IPS-18a (cell line): ENCODE results near the gene FOXP1.
A peak's percentile ranks its signal among the peaks of the same experiment; 100 is the strongest.

Experiments used
- H3K27ac ChIP-seq: one replicate; pipeline ENCODE4 v1.5.1; 2013; ENCODE audit warnings: low read length
- H3K27me3 ChIP-seq: one replicate; pipeline ENCODE4 v1.6.1; 2013; ENCODE audit warnings: mild to moderate bottlenecking, low read length; ENCODE audit not compliant: control insufficient read depth, insufficient read depth
- H3K36me3 ChIP-seq: one replicate; pipeline ENCODE4 v1.6.1; 2013; ENCODE audit warnings: low read depth, low read length; ENCODE audit not compliant: control insufficient read depth
- H3K4me1 ChIP-seq: one replicate; pipeline ENCODE4 v1.6.1; 2013; ENCODE audit warnings: low read depth, low read length; ENCODE audit not compliant: control insufficient read depth
- H3K4me3 ChIP-seq: one replicate; pipeline ENCODE4 v1.5.1; 2013; ENCODE audit warnings: low read length
- H3K9ac ChIP-seq: one replicate; pipeline ENCODE4 v1.6.1; 2013; ENCODE audit warnings: mild to moderate bottlenecking, low read length, moderate library complexity
- H3K9me3 ChIP-seq: one replicate; pipeline ENCODE4 v1.6.1; 2013; ENCODE audit warnings: low read depth, low read length; ENCODE audit not compliant: control insufficient read depth

The FOXP1 gene

GRCh38 chr3:71056327-71056726, 527.2 kb downstream of the FOXP1 start:
- Histone ChIP-seq H3K9ac (no peak overlapping the region), H3K4me3 (no peak overlapping the region), H3K27ac (no peak overlapping the region), H3K9me3 (no peaks in the 10 kb centered on the region), H3K27me3 (no peaks in the 10 kb centered on the region), H3K4me1 (peaks cover 93% of the 10 kb centered on the region), H3K36me3 (no peaks in the 10 kb centered on the region)

GRCh38 chr3:71055257-71056001, 528.1 kb downstream of the FOXP1 start:
- Histone ChIP-seq H3K36me3 (no peaks in the 10 kb centered on the region), H3K4me1 (peaks cover 93% of the 10 kb centered on the region), H3K27me3 (no peaks in the 10 kb centered on the region), H3K9ac (no peak overlapping the region), H3K27ac (peak overlapping the region; percentile 26), H3K9me3 (no peaks in the 10 kb centered on the region), H3K4me3 (peak overlapping the region; percentile 18)

GRCh38 chr3:71054312-71054711, 529.2 kb downstream of the FOXP1 start:
- Histone ChIP-seq H3K9me3 (no peaks in the 10 kb centered on the region), H3K4me1 (peaks cover 93% of the 10 kb centered on the region), H3K36me3 (no peaks in the 10 kb centered on the region), H3K9ac (no peak overlapping the region), H3K27me3 (no peaks in the 10 kb centered on the region), H3K27ac (no peak overlapping the region), H3K4me3 (no peak overlapping the region)

- Histone ChIP-seq H3K4me1 (peaks cover 93% of the 10 kb centered on the region), H3K36me3 (no peaks in the 10 kb centered on the region), H3K4me3 (no peak overlapping the region), H3K9ac (no peak overlapping the region), H3K27ac (no peak overlapping the region), H3K9me3 (no peaks in the 10 kb centered on the region), H3K27me3 (no peaks in the 10 kb centered on the region)
These were observed 530.0 kb downstream of the FOXP1 start for GRCh38 chr3:71053495-71053894.

GRCh38 chr3:71052716-71053115, 530.8 kb downstream of the FOXP1 start:
- Histone ChIP-seq H3K4me3 (no peak overlapping the region), H3K9ac (no peak overlapping the region), H3K36me3 (no peaks in the 10 kb centered on the region), H3K4me1 (peaks cover 93% of the 10 kb centered on the region), H3K27ac (no peak overlapping the region), H3K9me3 (no peaks in the 10 kb centered on the region), H3K27me3 (no peaks in the 10 kb centered on the region)

- H3K9me3 ChIP-seq, result no peaks in the 10 kb centered on the region
- H3K4me3 ChIP-seq, result no peak overlapping the region
- no peak overlapping the region for H3K9ac ChIP-seq
- peaks cover 94% of the 10 kb centered on the region for H3K4me1 ChIP-seq
- H3K36me3 ChIP-seq, result no peaks in the 10 kb centered on the region
- no peak overlapping the region for H3K27ac ChIP-seq
- H3K27me3 ChIP-seq, result no peaks in the 10 kb centered on the region
These were observed 531.4 kb downstream of the FOXP1 start for GRCh38 chr3:71051893-71052687.

- Histone ChIP-seq H3K27ac (no peak overlapping the region), H3K27me3 (no peaks in the 10 kb centered on the region), H3K9ac (no peak overlapping the region), H3K9me3 (no peaks in the 10 kb centered on the region), H3K36me3 (no peaks in the 10 kb centered on the region), H3K4me1 (peaks cover 94% of the 10 kb centered on the region), H3K4me3 (no peak overlapping the region)
These were observed 532.3 kb downstream of the FOXP1 start for GRCh38 chr3:71051259-71051595.

GRCh38 chr3:71050538-71051258, 532.8 kb downstream of the FOXP1 start:
- H3K4me3 ChIP-seq, result peak overlapping the region; percentile 16
- H3K36me3 ChIP-seq, result no peaks in the 10 kb centered on the region
- no peaks in the 10 kb centered on the region for H3K27me3 ChIP-seq
- no peaks in the 10 kb centered on the region for H3K9me3 ChIP-seq
- H3K9ac ChIP-seq, result no peak overlapping the region
- H3K4me1 ChIP-seq, result peaks cover 94% of the 10 kb centered on the region
- no peak overlapping the region for H3K27ac ChIP-seq

GRCh38 chr3:71050166-71050537, 533.4 kb downstream of the FOXP1 start:
- Histone ChIP-seq H3K4me3 (peak overlapping the region; percentile 16), H3K27ac (no peak overlapping the region), H3K36me3 (no peaks in the 10 kb centered on the region), H3K9me3 (no peaks in the 10 kb centered on the region), H3K4me1 (peaks cover 92% of the 10 kb centered on the region), H3K9ac (no peak overlapping the region), H3K27me3 (no peaks in the 10 kb centered on the region)

GRCh38 chr3:71048948-71049347, 534.6 kb downstream of the FOXP1 start:
- peak overlapping the region; percentile 16 for H3K9ac ChIP-seq
- no peaks in the 10 kb centered on the region for H3K36me3 ChIP-seq
- H3K9me3 ChIP-seq, result no peaks in the 10 kb centered on the region
- H3K4me3 ChIP-seq, result peak overlapping the region; percentile 27
- H3K27me3 ChIP-seq, result no peaks in the 10 kb centered on the region
- H3K27ac ChIP-seq, result no peak overlapping the region
- H3K4me1 ChIP-seq, result peaks cover 80% of the 10 kb centered on the region

- Histone ChIP-seq H3K4me3 (peak overlapping the region; percentile 26), H3K9ac (peak overlapping the region; percentile 16), H3K9me3 (no peaks in the 10 kb centered on the region), H3K36me3 (no peaks in the 10 kb centered on the region), H3K4me1 (peaks cover 69% of the 10 kb centered on the region), H3K27me3 (no peaks in the 10 kb centered on the region), H3K27ac (no peak overlapping the region)
These were observed 535.7 kb downstream of the FOXP1 start for GRCh38 chr3:71047616-71048531.
